K562 (cell line): ENCODE measurements around the gene HPRT1. TPM values are rescaled to one million over a fixed set of nuclear protein-coding genes. Genes with fewer than 3 reads are reported as not detected.

Source experiments
- ATAC-seq: fragments of 200-7000 bp; cut with Tn5 transposase; 3 replicates; pipeline ENCODE4 v1.9.1; 2020; ENCODE audit warnings: moderate library complexity
- BruUV-seq: library from RNA; stranded (reverse); fragments of 400-500 nt; replicated peaks from 2 replicates; lab custom pipeline; 2021; lab: Mats Ljungman, UMichigan
- CTCF ChIA-PET: fragments of 300-600 bp; formaldehyde crosslinking; extraction: SDS; loops from one replicate; lab custom pipeline; 2021; ENCODE audit warnings: low intra/inter-chr PET ratio; lab: Yijun Ruan, JAX
- POLR2A ChIA-PET: fragments of 300-600, 350-650 bp; sonication (Branson Sonifier 250); formaldehyde crosslinking; extraction: SDS; loops from one replicate; lab custom pipeline; 2021; ENCODE audit warnings: antibody characterized with exemption, inconsistent platforms; lab: Yijun Ruan, JAX
- DNase-seq, 4 experiments: peaks; one replicate each; pipeline versions ENCODE4 v3.0.0 to v3.0.0-alpha.2; 2011 to 2018; ENCODE audit warnings: low spot score in 3 of 4, mixed read lengths in 3 of 4; ENCODE audit errors: extremely low read depth in 1 of 4
- FAIRE-seq: peaks from 2 replicates; lab custom pipeline; 2011; peaks lifted over from hg19 to GRCh38; lab: Jason Lieb, UNC
- H2AFZ ChIP-seq: 2 replicates; pipeline ENCODE4 v1.6.0; 2011; ENCODE audit warnings: low read depth, low read length, control low read depth, inconsistent platforms
- H3K27ac ChIP-seq: fragments of 200-600 bp; 3 replicates; pipeline ENCODE4 v1.8.0; 2011; ENCODE audit warnings: low read depth, mild to moderate bottlenecking, control low read depth, inconsistent platforms, low read length, moderate library complexity, mixed read lengths; ENCODE audit errors: extremely low read depth
- H3K27me3 ChIP-seq, 2 experiments: fragments of 300-600 bp in 1 of 2; 2 replicates in 1 of 2; 3 replicates in 1 of 2; pipeline versions ENCODE4 v1.6.0 to v1.8.0; 2011; ENCODE audit warnings: inconsistent platforms in 2 of 2, low read length in 2 of 2, mild to moderate bottlenecking in 1 of 2, mixed read lengths in 1 of 2, moderate library complexity in 1 of 2; ENCODE audit not compliant: control insufficient read depth in 2 of 2, insufficient read depth in 2 of 2
- H3K36me3 ChIP-seq: fragments of 300-600 bp; 3 replicates; pipeline ENCODE4 v1.8.0; 2011; ENCODE audit warnings: mild to moderate bottlenecking, low read length, inconsistent platforms; ENCODE audit not compliant: control insufficient read depth, insufficient read depth
- H3K4me1 ChIP-seq, 2 experiments: fragments of 200-600 bp in 1 of 2; replicated peaks in 1 of 2; 2 replicates in 1 of 2; 3 replicates in 1 of 2; pipeline versions ENCODE4 v1.5.1 to v1.8.0; 2011; ENCODE audit warnings: inconsistent platforms in 2 of 2, low read length in 2 of 2, mild to moderate bottlenecking in 1 of 2, mixed read lengths in 1 of 2, moderate library complexity in 1 of 2; ENCODE audit not compliant: control insufficient read depth in 2 of 2, insufficient read depth in 2 of 2
- H3K4me2 ChIP-seq: 2 replicates; pipeline ENCODE4 v1.6.1; 2011; ENCODE audit warnings: low read length, control low read depth, inconsistent platforms, mixed read lengths; ENCODE audit not compliant: insufficient read depth
- H3K4me3 ChIP-seq: fragments of 200-600 bp; sonication (generic), shearing (Covaris generic); 2 replicates; pipeline ENCODE4 v1.5.1; 2016; ENCODE audit warnings: control low read depth, inconsistent platforms
- H3K79me2 ChIP-seq: fragments of 200-600 bp; 3 replicates; pipeline ENCODE4 v1.8.0; 2011; ENCODE audit warnings: low read length, inconsistent platforms; ENCODE audit not compliant: control insufficient read depth, insufficient read depth
- H3K9ac ChIP-seq, 2 experiments: 2 replicates each; pipeline versions ENCODE4 v1.6.0 to v1.6.1; 2011; ENCODE audit warnings: low read depth in 2 of 2, low read length in 2 of 2, control low read depth in 1 of 2, inconsistent platforms in 1 of 2, mild to moderate bottlenecking in 1 of 2, mixed read lengths in 1 of 2; ENCODE audit not compliant: insufficient read depth in 1 of 2
- H3K9me1 ChIP-seq: one replicate; pipeline ENCODE4 v1.6.0; 2011; ENCODE audit warnings: inconsistent platforms, mild to moderate bottlenecking, low read length, moderate library complexity; ENCODE audit not compliant: control insufficient read depth, insufficient read depth
- H3K9me3 ChIP-seq: replicated peaks from 2 replicates; pipeline ENCODE4 v1.5.1; 2011; ENCODE audit warnings: low read depth, low read length, inconsistent platforms; ENCODE audit not compliant: control insufficient read depth, insufficient read depth
- H4K20me1 ChIP-seq: replicated peaks from 2 replicates; pipeline ENCODE4 v1.6.1; 2011; ENCODE audit warnings: low read length, inconsistent platforms, mixed read lengths; ENCODE audit not compliant: control insufficient read depth, insufficient read depth
- ADNP ChIP-seq: fragments of 200-800 bp; sonication (Bioruptor generic); IDR thresholded peaks from 2 replicates; pipeline ENCODE4 v1.6.1; 2016; ENCODE audit warnings: missing genetic modification characterization, missing compliant biosample characterization
- ETV5 ChIP-seq: sonication (generic); formaldehyde crosslinking; IDR thresholded peaks from 2 replicates; pipeline ENCODE4 v1.4.0; 2020; ENCODE audit warnings: low read depth, mild to moderate bottlenecking, missing genetic modification reagents
- MEIS2 ChIP-seq: fragments of 450-650 bp; IDR thresholded peaks from 2 replicates; pipeline ENCODE4 v1.6.1; 2014; ENCODE audit warnings: mild to moderate bottlenecking; ENCODE audit not compliant: partially characterized antibody
- PHTF2 ChIP-seq: fragments of 250-450 bp; sonication (Bioruptor Pico); IDR thresholded peaks from 2 replicates; pipeline ENCODE4 v1.5.0; 2021; ENCODE audit warnings: mild to moderate bottlenecking
- TAF15 ChIP-seq: fragments of 200-400 bp; formaldehyde crosslinking; IDR thresholded peaks from 2 replicates; pipeline ENCODE4 v1.6.1; 2017; ENCODE audit warnings: mild to moderate bottlenecking, low read depth, low read length, moderate library complexity
- ZNF77 ChIP-seq: fragments of 250-450 bp; sonication (Bioruptor Pico); IDR thresholded peaks from 2 replicates; pipeline ENCODE4 v1.5.0; 2020
- WGBS: fragments of 100-300 bp; shearing (Covaris generic); methylation state at CpG from one replicate; pipeline ENCODE4 v1.1.6; 2016; ENCODE audit warnings: low coverage, mixed read lengths; ENCODE audit not compliant: insufficient coverage; ENCODE audit errors: missing lambda C conversion rate; 5-methylcytosine and 5-hydroxymethylcytosine counted together
- in situ Hi-C: fragments of 300-500 bp; cut with MboI; formaldehyde crosslinking; loops from 4 replicates; pipeline ENCODE4 v1.15.0; 2018; ENCODE audit warnings: inconsistent platforms, mixed read lengths
- intact Hi-C: fragments of 100-400 bp; cut with micrococcal nuclease; formaldehyde crosslinking; loops from 2 replicates; pipeline ENCODE4 v1.14.2; 2022
- polyA plus RNA-seq, 8 experiments: library from polyadenylated mRNA; depleted of rRNA in 4 of 8; stranded (reverse) in 5 of 8; unstranded in 3 of 8; fragments of >200 nt; fragmentation: Nextera tagmentation in 2 of 8; fragmentation: Illumina TruSeq in 1 of 8; extraction: Ambion mirVana in 2 of 8; extraction: Trizol in 1 of 8; gene quantifications; 2 replicates each; pipeline versions ENCODE4 v1.2.1 to v1.2.3, GENCODE V29; 2011 to 2014; ENCODE audit warnings: inconsistent platforms in 1 of 8, missing spikeins in 1 of 8
- total RNA-seq, 7 experiments: library from RNA; depleted of rRNA in 6 of 7; stranded (reverse); fragments of >200 nt in 6 of 7; fragmentation: Illumina TruSeq in 2 of 7; extraction: Trizol in 2 of 7; gene quantifications; 2 replicates each; pipeline versions ENCODE4 v1.2.1 to v1.2.3, GENCODE V29; 2011 to 2021; ENCODE audit warnings: low replicate concordance in 1 of 7
- TF ChIP-seq, protein P1 (sequence below), 2 experiments: fragments of 250-450 bp in 1 of 2; fragments of 450-650 bp in 1 of 2; sonication (Bioruptor Pico) in 1 of 2; IDR thresholded peaks; 2 replicates each; pipeline versions ENCODE4 v1.6.1 to v1.8.0; 2016 to 2021; ENCODE audit warnings: mild to moderate bottlenecking in 2 of 2, moderate library complexity in 2 of 2, missing compliant biosample characterization in 1 of 2, missing genetic modification characterization in 1 of 2
- TF ChIP-seq, protein P2 (sequence below): fragments of 250-450 bp; sonication (Bioruptor Pico); IDR thresholded peaks from 2 replicates; pipeline ENCODE4 v1.4.0; 2020; ENCODE audit warnings: mild to moderate bottlenecking, moderate library complexity
- TF ChIP-seq, protein P3 (sequence below), 2 experiments: IDR thresholded peaks in 1 of 2; conservative IDR thresholded peaks in 1 of 2; 2 replicates each; pipeline ENCODE4 v1.6.1; 2016; ENCODE audit warnings: low read depth in 2 of 2, mild to moderate bottlenecking in 1 of 2, missing compliant biosample characterization in 1 of 2, missing genetic modification characterization in 1 of 2, moderate library complexity in 1 of 2
- TF ChIP-seq, protein P4 (sequence below): sonication (generic); formaldehyde crosslinking; IDR thresholded peaks from 2 replicates; pipeline ENCODE4 v1.8.1; 2023; ENCODE audit warnings: mild to moderate bottlenecking, missing genetic modification reagents

Gene HPRT1
- total and polyA plus RNA-seq, 9 of the 15 experiments (the other 6 are each of a cell fraction or from before 2014, with no cell fraction given): 24.4 to 158 (median 104) TPM

DNA sequence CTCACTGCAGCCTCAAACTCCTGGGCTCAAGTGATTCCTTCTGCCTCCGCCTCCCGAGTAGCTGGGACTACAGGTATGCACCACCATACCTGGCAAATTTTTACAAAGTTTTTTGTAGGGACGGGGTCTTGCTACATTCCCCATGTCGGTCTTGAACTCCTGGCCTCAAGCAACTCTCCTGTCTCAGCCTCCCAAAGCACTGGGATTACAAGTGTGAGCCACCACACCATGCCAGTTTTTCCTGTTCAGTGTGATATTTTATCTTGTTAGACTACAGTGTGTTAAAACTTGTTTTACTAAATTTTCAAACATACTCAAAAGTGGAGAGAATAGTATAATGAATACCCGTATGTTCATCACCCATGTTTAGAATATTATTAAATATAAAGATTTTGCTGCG lies 12.1 kb downstream of the HPRT1 start (continued):
- TF ChIP-seq ETV5 (CRISPR knock-in tag): no peak
- TF ChIP-seq ADNP: no peak
- TF ChIP-seq PHTF2 (CRISPR knock-in tag): no peak
- TF ChIP-seq, protein P1, sequence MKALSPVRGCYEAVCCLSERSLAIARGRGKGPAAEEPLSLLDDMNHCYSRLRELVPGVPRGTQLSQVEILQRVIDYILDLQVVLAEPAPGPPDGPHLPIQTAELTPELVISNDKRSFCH (CRISPR knock-in tag; IDR thresholded peaks at IDR 0.05): no peak
- TF ChIP-seq, protein P1 (tag; IDR thresholded peaks at IDR 0.05): no peak
- TF ChIP-seq, protein P2, sequence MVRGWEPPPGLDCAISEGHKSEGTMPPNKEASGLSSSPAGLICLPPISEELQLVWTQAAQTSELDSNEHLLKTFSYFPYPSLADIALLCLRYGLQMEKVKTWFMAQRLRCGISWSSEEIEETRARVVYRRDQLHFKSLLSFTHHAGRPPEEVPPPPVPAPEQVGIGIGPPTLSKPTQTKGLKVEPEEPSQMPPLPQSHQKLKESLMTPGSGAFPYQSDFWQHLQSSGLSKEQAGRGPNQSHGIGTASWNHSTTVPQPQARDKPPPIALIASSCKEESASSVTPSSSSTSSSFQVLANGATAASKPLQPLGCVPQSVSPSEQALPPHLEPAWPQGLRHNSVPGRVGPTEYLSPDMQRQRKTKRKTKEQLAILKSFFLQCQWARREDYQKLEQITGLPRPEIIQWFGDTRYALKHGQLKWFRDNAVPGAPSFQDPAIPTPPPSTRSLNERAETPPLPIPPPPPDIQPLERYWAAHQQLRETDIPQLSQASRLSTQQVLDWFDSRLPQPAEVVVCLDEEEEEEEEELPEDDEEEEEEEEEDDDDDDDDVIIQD: no peak

DNA sequence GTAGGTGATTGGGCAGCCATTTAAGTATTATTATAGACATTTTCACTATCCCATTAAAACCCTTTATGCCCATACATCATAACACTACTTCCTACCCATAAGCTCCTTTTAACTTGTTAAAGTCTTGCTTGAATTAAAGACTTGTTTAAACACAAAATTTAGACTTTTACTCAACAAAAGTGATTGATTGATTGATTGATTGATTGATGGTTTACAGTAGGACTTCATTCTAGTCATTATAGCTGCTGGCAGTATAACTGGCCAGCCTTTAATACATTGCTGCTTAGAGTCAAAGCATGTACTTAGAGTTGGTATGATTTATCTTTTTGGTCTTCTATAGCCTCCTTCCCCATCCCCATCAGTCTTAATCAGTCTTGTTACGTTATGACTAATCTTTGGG lies 16.3 kb downstream of the HPRT1 start:
- intact Hi-C loops: no loop called here
- FAIRE-seq (no peak), DNase-seq (no peak), ATAC-seq (no peak)
- 47% methylated on average over 1 of the region's 1 CpG for WGBS
- no peak overlapping the region for H3K4me2 ChIP-seq
- no peak overlapping the region for H3K27ac ChIP-seq
- peaks cover 10% of the 10 kb centered on the region; the same call in 2 of the 3 replicates for H3K79me2 ChIP-seq
- POLR2A ChIA-PET: interaction anchor here (1.2 kb wide), 1 partner anchor 12 kb away, joined by 5 read pairs; no protein-coding TSS in a partner anchor
- no peaks in the 10 kb centered on the region for H4K20me1 ChIP-seq
- CTCF ChIA-PET: no interaction called here
- no peaks in the 10 kb centered on the region for H3K9me1 ChIP-seq
- H3K4me3 ChIP-seq: no peak overlapping the region
- H3K27me3 ChIP-seq: no peaks in the 10 kb centered on the region
- in situ Hi-C loops: no loop called here
- BruUV-seq: no TSS peak
- H2AFZ ChIP-seq: no peak overlapping the region
- H3K9me3 ChIP-seq: no peaks in the 10 kb centered on the region
- H3K9ac ChIP-seq: no peak overlapping the region
- peaks cover 55% of the 10 kb centered on the region for H3K36me3 ChIP-seq
- no peaks in the 10 kb centered on the region for H3K4me1 ChIP-seq
- TF ChIP-seq TAF15 (no peak), ZNF77 (CRISPR knock-in tag) (no peak), MEIS2 (peak; percentile 26)
- TF ChIP-seq, protein P3, sequence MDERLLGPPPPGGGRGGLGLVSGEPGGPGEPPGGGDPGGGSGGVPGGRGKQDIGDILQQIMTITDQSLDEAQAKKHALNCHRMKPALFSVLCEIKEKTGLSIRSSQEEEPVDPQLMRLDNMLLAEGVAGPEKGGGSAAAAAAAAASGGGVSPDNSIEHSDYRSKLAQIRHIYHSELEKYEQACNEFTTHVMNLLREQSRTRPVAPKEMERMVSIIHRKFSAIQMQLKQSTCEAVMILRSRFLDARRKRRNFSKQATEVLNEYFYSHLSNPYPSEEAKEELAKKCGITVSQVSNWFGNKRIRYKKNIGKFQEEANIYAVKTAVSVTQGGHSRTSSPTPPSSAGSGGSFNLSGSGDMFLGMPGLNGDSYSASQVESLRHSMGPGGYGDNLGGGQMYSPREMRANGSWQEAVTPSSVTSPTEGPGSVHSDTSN (CRISPR knock-in tag; IDR thresholded peaks at IDR 0.05; ENCODE audit: low read depth): no peak
- TF ChIP-seq, protein P3 (tag; conservative IDR thresholded peaks at IDR 0.05; ENCODE audit: low read depth): peak; percentile 60
- TF ChIP-seq, protein P4, sequence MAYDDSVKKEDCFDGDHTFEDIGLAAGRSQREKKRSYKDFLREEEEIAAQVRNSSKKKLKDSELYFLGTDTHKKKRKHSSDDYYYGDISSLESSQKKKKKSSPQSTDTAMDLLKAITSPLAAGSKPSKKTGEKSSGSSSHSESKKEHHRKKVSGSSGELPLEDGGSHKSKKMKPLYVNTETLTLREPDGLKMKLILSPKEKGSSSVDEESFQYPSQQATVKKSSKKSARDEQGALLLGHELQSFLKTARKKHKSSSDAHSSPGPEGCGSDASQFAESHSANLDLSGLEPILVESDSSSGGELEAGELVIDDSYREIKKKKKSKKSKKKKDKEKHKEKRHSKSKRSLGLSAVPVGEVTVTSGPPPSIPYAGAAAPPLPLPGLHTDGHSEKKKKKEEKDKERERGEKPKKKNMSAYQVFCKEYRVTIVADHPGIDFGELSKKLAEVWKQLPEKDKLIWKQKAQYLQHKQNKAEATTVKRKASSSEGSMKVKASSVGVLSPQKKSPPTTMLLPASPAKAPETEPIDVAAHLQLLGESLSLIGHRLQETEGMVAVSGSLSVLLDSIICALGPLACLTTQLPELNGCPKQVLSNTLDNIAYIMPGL (CRISPR knock-in tag): no peak
